Cardiac fibroblast (primary cell): ENCODE measurements around the gene IL20RB.
"Not testable (repeated sequence)": the region's sequence is repeated elsewhere in the genome, so short reads cannot be mapped to it uniquely, and the experiment has no call there.

Experiments
- DNase-seq, 2 donors: peaks; one replicate each; pipeline versions ENCODE4 v3.0.0 to v3.0.0-alpha.2; 2010; ENCODE audit warnings: low read depth in 2 of 2
- H3K4me3 ChIP-seq, 2 donors: replicated peaks in 1 of 2; 1 replicate in 1 of 2; 2 replicates in 1 of 2; pipeline ENCODE4 v1.5.1; 2011; ENCODE audit warnings: low read depth in 2 of 2, low read length in 2 of 2, mild to moderate bottlenecking in 2 of 2, moderate library complexity in 1 of 2
- CTCF ChIP-seq: IDR thresholded peaks from one replicate; pipeline ENCODE4 v1.5.1; 2011; ENCODE audit warnings: low read depth, mild to moderate bottlenecking, low read length, inconsistent platforms

The IL20RB gene

GRCh38 chr3:136960838-136961836 is 3.4 kb downstream of the IL20RB start:
- no peak overlapping the region for H3K4me3 ChIP-seq
- TF ChIP-seq CTCF = no peak
- DNase-seq = peak in 1 of 2 donors; percentile 28

- no peak for DNase-seq
- H3K4me3 ChIP-seq = no peak overlapping the region
- no peak for TF ChIP-seq CTCF
Measured at GRCh38 chr3:136962927-136963326, 5.1 kb downstream of the IL20RB start.

- H3K4me3 ChIP-seq, DNase-seq: not testable (repeated sequence)
Measured at GRCh38 chr3:136969539-136969938, 11.8 kb downstream of the IL20RB start.

- no peak overlapping the region for H3K4me3 ChIP-seq
- no peak for TF ChIP-seq CTCF
- DNase-seq = no peak
Measured at GRCh38 chr3:136973352-136973751, 15.6 kb downstream of the IL20RB start.

- DNase-seq = no peak
- no peak for TF ChIP-seq CTCF
- no peak overlapping the region for H3K4me3 ChIP-seq
Measured at GRCh38 chr3:136974670-136975069, 16.9 kb downstream of the IL20RB start.

GRCh38 chr3:136979204-136979603 is 21.4 kb downstream of the IL20RB start:
- no peak for TF ChIP-seq CTCF
- no peak for DNase-seq
- no peak overlapping the region for H3K4me3 ChIP-seq

- peak in 1 of 2 donors; percentile 52 for DNase-seq
- TF ChIP-seq CTCF = no peak
- no peak overlapping the region for H3K4me3 ChIP-seq
Measured at GRCh38 chr3:136979684-136980083, 21.9 kb downstream of the IL20RB start.
